Ishikawa (cell line): ENCODE results near the gene ASPG.
A peak's percentile ranks its signal among the peaks of the same experiment; 100 is the strongest.

ENCODE experiments used
- CEBPB ChIP-seq: IDR thresholded peaks from 2 replicates; pipeline ENCODE4 v1.6.1; 2012
- CREB1 ChIP-seq: IDR thresholded peaks from 2 replicates; pipeline ENCODE4 v1.6.1; 2012; ENCODE audit warnings: low read depth
- EGR1 ChIP-seq: IDR thresholded peaks from 2 replicates; pipeline ENCODE4 v1.6.1; 2012
- EP300 ChIP-seq: IDR thresholded peaks from 2 replicates; pipeline ENCODE4 v1.6.1; 2012; ENCODE audit warnings: borderline replicate concordance
- FOXM1 ChIP-seq: IDR thresholded peaks from 2 replicates; pipeline ENCODE4 v1.6.1; 2012; ENCODE audit warnings: low read depth, borderline replicate concordance
- MAX ChIP-seq: IDR thresholded peaks from 2 replicates; pipeline ENCODE4 v1.6.1; 2012
- NFIC ChIP-seq: IDR thresholded peaks from 2 replicates; pipeline ENCODE4 v1.6.1; 2012
- RAD21 ChIP-seq: IDR thresholded peaks from 2 replicates; pipeline ENCODE4 v1.6.1; 2012; ENCODE audit warnings: low read depth
- REST ChIP-seq: IDR thresholded peaks from 2 replicates; pipeline ENCODE4 v1.6.1; 2012; ENCODE audit warnings: low read depth, mild to moderate bottlenecking
- TAF1 ChIP-seq: IDR thresholded peaks from 2 replicates; pipeline ENCODE4 v1.6.1; 2012; ENCODE audit warnings: low read depth, mild to moderate bottlenecking
- TCF12 ChIP-seq: IDR thresholded peaks from 2 replicates; pipeline ENCODE4 v1.6.1; 2012; ENCODE audit warnings: low read depth
- TEAD4 ChIP-seq: IDR thresholded peaks from 2 replicates; pipeline ENCODE4 v1.6.1; 2012
- USF1 ChIP-seq: IDR thresholded peaks from 2 replicates; pipeline ENCODE4 v1.6.1; 2012
- YY1 ChIP-seq: IDR thresholded peaks from 2 replicates; pipeline ENCODE4 v1.6.1; 2012; ENCODE audit warnings: low read depth
- ZBTB7A ChIP-seq: IDR thresholded peaks from 2 replicates; pipeline ENCODE4 v1.6.1; 2012; ENCODE audit warnings: low read depth

ASPG gene

GRCh38 chr14:104109731-104110361 lies 24.3 kb downstream of the ASPG start:
- TF ChIP-seq FOXM1 (no peak), MAX (no peak), EP300 (no peak), USF1 (no peak), TCF12 (no peak), NFIC (no peak), REST (no peak), TAF1 (no peak), TEAD4 (no peak), EGR1 (no peak), CEBPB (no peak), YY1 (no peak), RAD21 (no peak), CREB1 (no peak), ZBTB7A (no peak)

GRCh38 chr14:104110491-104111209 lies 25.1 kb downstream of the ASPG start:
- TF ChIP-seq EGR1: peak; percentile 36; the same call in 1 of the 2 replicates
- TF ChIP-seq REST: no peak
- no peak for TF ChIP-seq TCF12

- no peak for TF ChIP-seq USF1
- TF ChIP-seq TAF1: no peak
- TF ChIP-seq CEBPB: no peak
- no peak for TF ChIP-seq EP300
- TF ChIP-seq ZBTB7A: 0 out of 2 replicates have a peak, but pooled peaks have one; percentile 43
- TF ChIP-seq TEAD4: no peak
- TF ChIP-seq NFIC: peak; percentile 12; the same call in 1 of the 2 replicates
These were observed 26.0 kb downstream of the ASPG start for GRCh38 chr14:104111301-104112112.

- no peak for TF ChIP-seq YY1
- no peak for TF ChIP-seq MAX
- no peak for TF ChIP-seq RAD21
- no peak for TF ChIP-seq REST
- no peak for TF ChIP-seq EGR1
These were observed 26.6 kb downstream of the ASPG start for GRCh38 chr14:104112113-104112505.
